ENCODE data around the gene CSK. TPM values are rescaled to one million over a fixed set of nuclear protein-coding genes. Genes with fewer than 3 reads are reported as not detected.

The CSK gene
- polyA plus RNA-seq, 2 of the 4 experiments (the other 2 are of a cell fraction) = 17.8 to 63.0 TPM

GRCh38 chr15:74768099-74768770 lies 13.6 kb upstream of the CSK start:
- DNase-seq (ENCODE audit: low read depth in 1 of 2, low spot score in 1 of 2) (no peak), FAIRE-seq (no peak), ATAC-seq (peak in 1 of 2 experiments; percentile 5; a peak in 3 of 6 replicates)
- no peak for TF ChIP-seq HEYL (CRISPR knock-in tag; IDR thresholded peaks at IDR 0.05)
- no peak for TF ChIP-seq RARB (CRISPR knock-in tag; IDR thresholded peaks at IDR 0.05)
- no peak for TF ChIP-seq MAFK (IDR thresholded peaks at IDR 0.05; ENCODE audit: partially characterized antibody)
- no peak for TF ChIP-seq BHLHE40 (IDR thresholded peaks at IDR 0.05; ENCODE audit: low read depth, low read length)
- peak; percentile 88 for TF ChIP-seq ZC3H11A (IDR thresholded peaks at IDR 0.05)
- no peak for TF ChIP-seq FOSB (CRISPR knock-in tag; IDR thresholded peaks at IDR 0.05)
- Histone ChIP-seq H3K4me1 (peaks cover 7% of the 10 kb centered on the region; the same call in 2 of the 3 replicates), H3K4me2 (peak overlapping the region; percentile 83), H3K9me3 (no peaks in the 10 kb centered on the region), H3K4me3 (peak overlapping the region; percentile 26; the same call in 2 of the 3 replicates), H3K27ac (peak overlapping the region; percentile 41 to 57; a peak in 4 of 6 replicates)
- CTCF ChIA-PET = interaction anchor here (0.7 to 65.6 kb wide), 33 partner anchors 8 to 401 kb away, joined by 3 to 1908 read pairs (median 7); partner anchors contain the start of genes CLK3, CPLX3, CSK and CYP11A1
- POLR2A ChIA-PET = no interaction called here
- 37% methylated on average over 15 of the region's 15 CpGs for WGBS (ENCODE audit: missing lambda C conversion rate)

GRCh38 chr15:74768771-74769342 lies 13.0 kb upstream of the CSK start:
- FAIRE-seq = peak; percentile 70
- ATAC-seq = peak; percentile 60 to 73
- WGBS (ENCODE audit: missing lambda C conversion rate) = under 1% methylated on average over 9 of the region's 9 CpGs

More at GRCh38 chr15:74768771-74769342, 13.0 kb upstream of the CSK start:
- H3K4me1 ChIP-seq = peaks cover 7% of the 10 kb centered on the region; the same call in 2 of the 3 replicates
- peak overlapping the region; percentile 26; the same call in 2 of the 3 replicates for H3K4me3 ChIP-seq
- DNase-seq (ENCODE audit: low read depth in 1 of 2, low spot score in 1 of 2) = peak; percentile 71 to 93
- ChIA-PET POLR2A (no interaction called here), CTCF (interaction anchor here (0.6 to 65.6 kb wide), 45 partner anchors 9 to 983 kb away, joined by 3 to 1908 read pairs (median 5); partner anchors contain the start of genes CLK3, CPLX3, CSK and CYP11A1)
- peak overlapping the region; percentile 83 for H3K4me2 ChIP-seq
- no peaks in the 10 kb centered on the region for H3K9me3 ChIP-seq
- peak overlapping the region; percentile 41 to 57; a peak in 4 of 6 replicates for H3K27ac ChIP-seq
- peak; percentile 95 for TF ChIP-seq CTCF (IDR thresholded peaks at IDR 0.05)
- TF ChIP-seq MAX (IDR thresholded peaks at IDR 0.05) = peak; percentile 49; the same call in 1 of the 2 replicates
- TF ChIP-seq REST (IDR thresholded peaks at IDR 0.05) = no peak
- TF ChIP-seq RAD21 (conservative IDR thresholded peaks at IDR 0.05 in 1 of 2, IDR thresholded peaks at IDR 0.05 in 1 of 2) = peak; percentile 97
- TF ChIP-seq USF2 (IDR thresholded peaks at IDR 0.05) = no peak
- TF ChIP-seq SMC3 (IDR thresholded peaks at IDR 0.05) = peak; percentile 98
